Activated T-cell treated with anti-CD3 and anti-CD28 coated beads, Interleukin-2, amount 50 U/mL, for 4 hours (primary cell): ENCODE measurements around the gene NKD1. TPM values are rescaled to one million over a fixed set of nuclear protein-coding genes. Genes with fewer than 3 reads are reported as not detected.

Source experiments
- ATAC-seq, 2 donors: fragments of 200-7000 bp; cut with Tn5 transposase; one replicate each; pipeline ENCODE4 v1.10.0; 2021
- DNase-seq: peaks from one replicate; pipeline ENCODE4 v3.0.0-alpha.2; 2020
- H3K27me3 Mint-ChIP-seq: one replicate; pipeline ENCODE4 v1.8.0; 2021; ENCODE audit warnings: low read depth, mixed read lengths
- H3K36me3 Mint-ChIP-seq: one replicate; pipeline ENCODE4 v1.8.0; 2022; ENCODE audit warnings: mixed read lengths; ENCODE audit not compliant: insufficient read depth
- H3K4me1 Mint-ChIP-seq: one replicate; pipeline ENCODE4 v1.8.0; 2021; ENCODE audit warnings: low read depth, mixed read lengths
- H3K4me3 Mint-ChIP-seq: one replicate; pipeline ENCODE4 v1.8.0; 2021; ENCODE audit warnings: mild to moderate bottlenecking, moderate library complexity, mixed read lengths
- H3K9me3 Mint-ChIP-seq: one replicate; pipeline ENCODE4 v1.8.0; 2021; ENCODE audit warnings: mixed read lengths
- total RNA-seq, 3 donors: library from RNA; stranded (reverse); gene quantifications; one replicate each; pipeline ENCODE4 v1.2.1, GENCODE V29; 2021

Gene NKD1
- total RNA-seq, 3 donors from 2014 or later: 1.2 to 2.8 (median 1.6) TPM

DNA sequence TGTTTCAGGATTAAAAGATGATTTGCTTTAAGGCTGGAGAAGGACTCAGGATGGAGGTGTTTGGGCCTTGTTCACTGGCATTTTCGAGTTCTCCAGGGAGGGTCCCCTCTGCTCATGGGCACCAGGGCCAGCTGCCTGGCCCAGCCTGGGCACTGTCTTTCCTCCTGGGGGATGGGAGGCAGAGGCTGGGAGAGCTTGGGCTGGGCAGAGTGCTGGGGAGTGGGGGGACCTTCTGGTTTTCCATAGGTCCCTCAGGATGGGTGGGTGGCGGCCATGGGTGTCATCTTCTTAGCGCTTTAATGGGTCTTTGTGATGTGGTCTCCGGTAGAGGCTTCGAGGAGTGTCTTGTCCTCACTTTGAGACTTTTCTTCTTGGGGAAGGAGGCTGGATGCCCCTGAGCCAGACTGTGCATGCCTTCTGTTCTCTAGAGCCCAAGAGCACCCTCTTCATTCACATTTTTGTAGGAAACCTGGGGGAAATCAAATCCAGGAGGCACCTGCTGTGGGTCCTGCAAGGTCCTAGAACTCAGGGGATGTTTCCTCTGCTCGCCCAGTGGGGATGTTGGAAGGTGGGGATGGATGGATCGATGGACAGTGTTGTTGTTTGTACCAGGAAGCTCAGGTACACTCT is 5.7 kb downstream of the NKD1 start:
- H3K4me3 Mint-ChIP-seq: no peak overlapping the region
- DNase-seq (no peak), ATAC-seq (no peak)
- peaks cover 15% of the 10 kb centered on the region for H3K4me1 Mint-ChIP-seq
- H3K27me3 Mint-ChIP-seq: peaks cover 2% of the 10 kb centered on the region
- peaks cover 17% of the 10 kb centered on the region for H3K36me3 Mint-ChIP-seq
- H3K9me3 Mint-ChIP-seq: no peaks in the 10 kb centered on the region

GRCh38 chr16:50555269-50555875 is 7.2 kb downstream of the NKD1 start:
- no peak for DNase-seq
- H3K9me3 Mint-ChIP-seq: no peaks in the 10 kb centered on the region
- peaks cover 21% of the 10 kb centered on the region for H3K36me3 Mint-ChIP-seq
- no peak overlapping the region for H3K4me3 Mint-ChIP-seq
- ATAC-seq: no peak
- H3K4me1 Mint-ChIP-seq: peaks cover 4% of the 10 kb centered on the region
- no peaks in the 10 kb centered on the region for H3K27me3 Mint-ChIP-seq

DNA sequence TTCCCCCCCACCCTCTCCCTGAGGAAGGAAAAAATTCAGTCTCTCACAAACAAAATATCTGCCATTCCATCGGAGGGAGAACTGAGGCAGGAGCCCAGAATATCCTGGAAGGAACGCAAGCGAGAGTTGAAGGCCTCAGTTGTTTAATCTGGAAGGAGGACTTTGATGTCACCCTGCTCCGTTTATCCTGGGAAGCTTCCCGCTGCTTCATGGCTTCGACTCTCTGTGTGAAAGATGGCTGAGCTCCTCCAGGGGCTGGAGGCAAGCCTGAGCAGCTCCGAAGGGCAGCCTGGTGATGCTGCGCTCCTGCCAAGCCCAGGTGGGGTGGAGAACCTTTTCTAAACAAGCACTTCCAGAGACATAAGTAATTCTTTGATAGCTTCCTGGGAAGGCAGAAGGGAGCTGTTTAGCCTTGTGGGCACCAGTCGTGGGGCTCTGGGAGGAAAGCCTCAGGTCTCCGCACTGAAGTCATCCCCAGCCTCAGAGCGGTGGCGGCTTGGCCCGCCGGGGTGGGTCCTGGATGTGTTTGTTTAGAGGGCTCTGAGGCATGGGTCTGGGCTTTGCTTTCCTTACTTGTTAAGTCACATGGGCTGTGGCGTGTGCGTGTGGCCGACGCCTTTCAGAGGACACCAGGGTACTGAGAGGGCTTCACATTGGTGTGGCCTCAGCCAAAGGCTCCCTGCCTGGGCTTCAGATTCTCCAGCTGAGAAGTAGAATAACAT is 7.9 kb downstream of the NKD1 start:
- Mint-ChIP-seq H3K36me3 (peaks cover 22% of the 10 kb centered on the region), H3K9me3 (peaks cover 3% of the 10 kb centered on the region), H3K4me3 (no peak overlapping the region), H3K27me3 (no peaks in the 10 kb centered on the region), H3K4me1 (peaks cover 2% of the 10 kb centered on the region)
- ATAC-seq (no peak), DNase-seq (no peak)

GRCh38 chr16:50557046-50557445 is 8.8 kb downstream of the NKD1 start:
- Mint-ChIP-seq H3K4me3 (no peak overlapping the region), H3K9me3 (peaks cover 6% of the 10 kb centered on the region), H3K27me3 (no peaks in the 10 kb centered on the region), H3K36me3 (peaks cover 26% of the 10 kb centered on the region), H3K4me1 (peaks cover 2% of the 10 kb centered on the region)
- DNase-seq (no peak), ATAC-seq (no peak)

DNA sequence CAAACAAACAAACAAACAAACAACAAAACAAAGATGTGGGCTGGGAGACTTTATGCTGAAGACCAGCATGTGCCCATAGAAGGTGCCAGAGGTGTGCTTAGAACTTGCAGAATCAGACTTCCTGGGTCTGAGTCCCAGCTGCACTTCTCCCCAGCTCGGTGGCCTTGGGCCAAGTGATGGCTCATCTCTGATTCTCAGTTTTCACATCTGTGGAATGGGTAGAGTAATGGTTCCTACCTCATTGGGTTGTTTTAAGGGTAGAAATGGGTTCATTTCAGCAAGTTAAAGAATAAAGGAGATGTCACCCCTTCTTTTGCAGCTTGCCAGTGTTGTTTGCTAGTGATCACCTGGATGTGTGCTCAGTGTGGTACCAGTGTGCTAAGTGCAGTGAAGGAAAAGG is 10.7 kb downstream of the NKD1 start:
- Mint-ChIP-seq H3K9me3 (peaks cover 6% of the 10 kb centered on the region), H3K4me3 (no peak overlapping the region), H3K27me3 (no peaks in the 10 kb centered on the region)

DNA sequence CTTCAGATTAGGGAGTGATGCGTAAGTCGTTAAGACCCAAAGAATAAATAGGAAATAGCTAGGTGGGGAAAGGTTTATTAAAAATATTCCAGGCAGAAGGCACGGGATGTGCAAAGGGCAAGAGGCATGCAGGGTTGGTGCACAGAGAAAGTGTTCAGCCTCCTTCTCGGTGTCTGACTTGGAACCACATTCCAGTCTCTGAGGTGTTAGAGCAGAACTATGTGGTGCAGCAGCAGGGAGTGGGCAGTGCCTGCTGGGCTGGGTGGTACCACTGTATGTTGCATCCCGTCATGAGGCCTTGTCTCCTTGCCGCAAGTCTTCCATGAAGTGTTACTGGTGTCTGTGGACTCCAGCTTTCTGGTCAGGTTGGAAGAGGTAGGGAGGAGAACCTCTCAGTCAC is 11.1 kb downstream of the NKD1 start:
- no peak for ATAC-seq
- Mint-ChIP-seq H3K4me1 (peaks cover 5% of the 10 kb centered on the region), H3K27me3 (no peaks in the 10 kb centered on the region), H3K36me3 (peaks cover 25% of the 10 kb centered on the region), H3K4me3 (no peak overlapping the region), H3K9me3 (peaks cover 6% of the 10 kb centered on the region)
- no peak for DNase-seq

More for the DNA sequence above, 10.7 kb downstream of the NKD1 start:
- DNase-seq (no peak), ATAC-seq (no peak)
- peaks cover 28% of the 10 kb centered on the region for H3K36me3 Mint-ChIP-seq
- peaks cover 2% of the 10 kb centered on the region for H3K4me1 Mint-ChIP-seq

- Mint-ChIP-seq H3K36me3 (peaks cover 25% of the 10 kb centered on the region), H3K9me3 (peaks cover 6% of the 10 kb centered on the region), H3K27me3 (no peaks in the 10 kb centered on the region), H3K4me3 (no peak overlapping the region), H3K4me1 (peaks cover 8% of the 10 kb centered on the region)
- ATAC-seq: no peak
- DNase-seq: no peak
Observed at GRCh38 chr16:50559804-50560514, 11.8 kb downstream of the NKD1 start.

DNA sequence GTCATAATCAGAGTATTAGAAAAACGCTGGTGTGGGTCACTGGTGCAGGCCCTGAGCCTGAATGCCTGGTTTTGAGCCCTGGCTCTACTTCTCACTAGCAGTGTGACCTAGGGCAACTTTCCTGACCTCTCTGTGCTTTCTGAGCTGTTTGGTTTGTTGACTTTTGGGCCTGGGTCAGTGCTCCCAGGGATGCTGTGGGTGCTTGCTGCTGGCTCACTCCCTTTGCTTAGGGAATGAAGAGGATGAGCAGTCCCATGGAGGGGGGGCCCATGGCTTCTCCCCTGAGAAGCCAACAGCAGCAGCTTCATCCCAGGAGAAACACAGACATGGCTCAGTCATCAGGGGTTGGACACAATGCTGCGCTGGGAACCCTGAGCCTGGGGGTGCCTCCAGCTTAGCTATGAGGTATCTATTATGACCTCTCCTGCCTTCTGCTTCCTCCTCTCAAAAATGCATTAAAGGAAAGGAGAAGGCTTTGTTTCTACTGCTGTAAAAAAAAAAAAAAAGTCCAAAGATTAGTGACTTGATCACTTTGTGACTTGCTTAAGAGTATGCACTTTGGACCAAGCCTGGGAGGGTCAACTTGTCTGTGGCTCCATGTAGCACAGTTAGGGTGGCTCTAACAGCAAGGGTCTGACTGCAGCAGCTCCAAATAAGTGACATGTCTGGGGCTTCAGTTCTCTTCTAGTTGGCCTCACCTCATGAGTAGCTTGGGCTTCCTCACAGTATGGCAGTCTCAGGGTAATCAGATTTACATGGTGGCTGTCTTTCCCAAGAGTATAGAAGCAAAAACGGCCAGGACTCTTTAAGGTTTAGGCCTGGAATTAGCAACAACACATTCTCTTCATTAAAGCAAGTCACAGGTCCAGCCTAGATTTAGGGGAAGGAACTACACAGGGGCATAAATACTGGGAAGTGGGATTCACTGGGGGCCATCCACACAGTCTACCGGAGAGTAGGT is 13.0 kb downstream of the NKD1 start:
- DNase-seq: no peak
- Mint-ChIP-seq H3K27me3 (no peaks in the 10 kb centered on the region), H3K36me3 (peaks cover 25% of the 10 kb centered on the region), H3K4me1 (peaks cover 8% of the 10 kb centered on the region), H3K9me3 (peaks cover 6% of the 10 kb centered on the region), H3K4me3 (no peak overlapping the region)
- no peak for ATAC-seq

- Mint-ChIP-seq H3K9me3 (peaks cover 6% of the 10 kb centered on the region), H3K4me3 (no peak overlapping the region), H3K27me3 (no peaks in the 10 kb centered on the region), H3K36me3 (peaks cover 14% of the 10 kb centered on the region), H3K4me1 (peaks cover 8% of the 10 kb centered on the region)
- DNase-seq (no peak), ATAC-seq (no peak)
Observed at GRCh38 chr16:50562657-50563056, 14.5 kb downstream of the NKD1 start.

DNA sequence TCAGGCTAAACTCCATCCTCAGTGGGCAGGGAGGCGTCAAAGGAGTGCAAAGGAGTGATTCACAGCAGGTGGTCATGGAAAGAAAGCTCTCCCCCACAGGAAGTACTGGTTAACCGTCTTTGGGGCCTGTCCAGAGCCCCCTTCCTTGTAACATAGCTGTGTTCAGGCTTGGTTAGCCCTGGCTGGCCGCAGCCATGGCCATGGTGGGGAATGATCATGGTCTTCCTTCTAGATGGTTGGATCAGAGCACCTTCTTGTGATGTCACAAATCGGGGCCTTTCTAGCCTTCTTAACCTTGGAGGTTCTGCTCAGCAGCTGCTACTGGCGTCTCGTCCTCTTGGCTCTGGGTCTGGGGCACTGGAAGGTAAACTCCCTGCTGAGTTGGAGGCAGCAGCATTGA is 15.8 kb downstream of the NKD1 start:
- Mint-ChIP-seq H3K4me1 (peaks cover 8% of the 10 kb centered on the region), H3K4me3 (no peak overlapping the region)
- ATAC-seq: no peak

DNA sequence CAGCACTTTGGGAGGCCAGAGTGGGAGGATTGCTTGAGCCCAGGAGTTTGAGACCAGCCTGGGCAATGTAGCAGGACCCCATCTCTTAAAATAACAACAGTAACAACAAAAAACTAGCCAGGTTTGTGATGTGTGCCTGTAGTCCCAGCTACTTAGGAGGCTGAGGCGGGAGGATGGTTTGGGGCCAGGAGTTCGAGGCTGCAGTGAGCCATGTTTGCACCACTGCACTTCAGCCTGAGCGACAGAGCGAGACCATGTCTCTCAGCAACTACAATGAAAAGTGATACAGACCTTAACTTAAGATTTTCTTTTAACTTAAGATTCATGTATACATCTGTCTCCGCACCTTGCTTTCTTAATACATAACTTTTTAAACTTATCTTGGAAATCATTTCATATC is 17.2 kb downstream of the NKD1 start:
- Mint-ChIP-seq H3K36me3 (peaks cover 11% of the 10 kb centered on the region), H3K4me3 (no peak overlapping the region), H3K9me3 (peaks cover 6% of the 10 kb centered on the region), H3K4me1 (peaks cover 8% of the 10 kb centered on the region), H3K27me3 (no peaks in the 10 kb centered on the region)
- DNase-seq: no peak
- ATAC-seq: no peak

More for the DNA sequence above, 15.8 kb downstream of the NKD1 start:
- Mint-ChIP-seq H3K36me3 (peaks cover 10% of the 10 kb centered on the region), H3K9me3 (peaks cover 6% of the 10 kb centered on the region), H3K27me3 (no peaks in the 10 kb centered on the region)
- no peak for DNase-seq

- peaks cover 10% of the 10 kb centered on the region for H3K36me3 Mint-ChIP-seq
- DNase-seq: no peak
- no peak for ATAC-seq
- no peaks in the 10 kb centered on the region for H3K27me3 Mint-ChIP-seq
- H3K4me3 Mint-ChIP-seq: no peak overlapping the region
- H3K4me1 Mint-ChIP-seq: peaks cover 8% of the 10 kb centered on the region
- H3K9me3 Mint-ChIP-seq: peaks cover 3% of the 10 kb centered on the region
Observed at GRCh38 chr16:50566014-50566962, 18.1 kb downstream of the NKD1 start.

GRCh38 chr16:50567651-50568050 is 19.5 kb downstream of the NKD1 start:
- peaks cover 8% of the 10 kb centered on the region for H3K4me1 Mint-ChIP-seq
- no peak for DNase-seq
- H3K36me3 Mint-ChIP-seq: peaks cover 6% of the 10 kb centered on the region
- no peak for ATAC-seq
- H3K9me3 Mint-ChIP-seq: no peaks in the 10 kb centered on the region
- no peak overlapping the region for H3K4me3 Mint-ChIP-seq
- H3K27me3 Mint-ChIP-seq: no peaks in the 10 kb centered on the region
